Breast epithelium (tissue), 4 donors: ENCODE results near the gene FASLG. TPM values are rescaled to one million over a fixed set of nuclear protein-coding genes. Genes with fewer than 3 reads are reported as not detected.

Experiments
- DNase-seq, 2 donors: peaks; one replicate each; pipeline ENCODE4 v3.0.0-alpha.2; 2019; ENCODE audit warnings: low spot score in 2 of 2
- H3K27ac ChIP-seq, 2 donors: fragments of 200-600 bp; sonication (generic) in 1 of 2; one replicate each; pipeline ENCODE4 v1.5.1; 2016 to 2019; ENCODE audit warnings: mild to moderate bottlenecking in 1 of 2
- H3K27me3 ChIP-seq, 2 donors: fragments of 200-600 bp; sonication (generic) in 1 of 2; one replicate each; pipeline versions ENCODE4 v1.5.1 to v1.6.0; 2017 to 2019; ENCODE audit warnings: control low read depth in 1 of 2, mild to moderate bottlenecking in 1 of 2
- H3K36me3 ChIP-seq: fragments of 200-600 bp; one replicate; pipeline ENCODE4 v1.5.1; 2019
- H3K4me1 ChIP-seq, 2 donors: fragments of 200-600 bp; sonication (generic); one replicate each; pipeline ENCODE4 v1.5.1; 2016 to 2019; ENCODE audit warnings: control low read depth in 1 of 2
- H3K4me3 ChIP-seq, 3 donors: fragments of 200-600 bp; sonication (generic); 1 replicate in 2 of 3; 2 replicates in 1 of 3; pipeline ENCODE4 v1.5.1; 2016 to 2019; ENCODE audit warnings: mild to moderate bottlenecking in 3 of 3, moderate library complexity in 2 of 3
- H3K9me3 ChIP-seq, 2 donors: fragments of 200-600 bp; sonication (generic) in 1 of 2; one replicate each; pipeline ENCODE4 v1.5.1; 2016 to 2019; ENCODE audit warnings: control low read depth in 1 of 2
- CTCF ChIP-seq, 3 donors: fragments of 450-650 bp; IDR thresholded peaks; one replicate each; pipeline ENCODE4 v1.5.1; 2016 to 2017; ENCODE audit warnings: antibody characterized with exemption in 3 of 3, mild to moderate bottlenecking in 3 of 3, moderate library complexity in 3 of 3
- POLR2A ChIP-seq: fragments of 450-650 bp; IDR thresholded peaks from one replicate; pipeline ENCODE4 v1.6.1; 2016; ENCODE audit warnings: antibody characterized with exemption, mild to moderate bottlenecking, moderate library complexity
- POLR2AphosphoS5 ChIP-seq, 3 donors: sonication (generic); formaldehyde crosslinking; IDR thresholded peaks; one replicate each; pipeline ENCODE4 v1.6.1; 2017; ENCODE audit warnings: antibody characterized with exemption in 3 of 3
- intact Hi-C: fragments of 100-400 bp; cut with DNase I; formaldehyde crosslinking; loops from one replicate; pipeline ENCODE4 v1.15.1; 2023; ENCODE audit warnings: low total_unique reads
- total RNA-seq, 3 donors: library from RNA; depleted of rRNA; stranded (reverse); fragments of >200 nt; gene quantifications; one replicate each; pipeline ENCODE4 v1.1.0, GENCODE V29; 2016

The FASLG gene
- total RNA-seq, 3 donors from 2014 or later, result 0.44 TPM; not detected in 2

GRCh38 chr1:172670791-172671190, 11.9 kb downstream of the FASLG start:
- TF ChIP-seq CTCF (IDR thresholded peaks at IDR 0.05) (no peak), POLR2AphosphoS5 (IDR thresholded peaks at IDR 0.05) (no peak), POLR2A (no peak)
- Histone ChIP-seq H3K4me3 (no peak overlapping the region), H3K27ac (no peak overlapping the region), H3K36me3 (no peaks in the 10 kb centered on the region), H3K4me1 (no peaks in the 10 kb centered on the region), H3K9me3 (no peaks in the 10 kb centered on the region), H3K27me3 (no peaks in the 10 kb centered on the region)
- no peak for DNase-seq
- intact Hi-C loops, result no loop called here

GRCh38 chr1:172671591-172671990, 12.7 kb downstream of the FASLG start:
- intact Hi-C loops, result no loop called here
- DNase-seq, result no peak
- Histone ChIP-seq H3K4me3 (no peak overlapping the region), H3K36me3 (no peaks in the 10 kb centered on the region), H3K27ac (no peak overlapping the region), H3K27me3 (no peaks in the 10 kb centered on the region), H3K4me1 (no peaks in the 10 kb centered on the region), H3K9me3 (no peaks in the 10 kb centered on the region)
- no peak for TF ChIP-seq CTCF (IDR thresholded peaks at IDR 0.05)

- TF ChIP-seq POLR2A (no peak), CTCF (IDR thresholded peaks at IDR 0.05) (no peak)
- no peak overlapping the region for H3K27ac ChIP-seq
- no peak overlapping the region for H3K4me3 ChIP-seq
- no peaks in the 10 kb centered on the region for H3K9me3 ChIP-seq
- H3K4me1 ChIP-seq, result no peaks in the 10 kb centered on the region
- no peaks in the 10 kb centered on the region for H3K27me3 ChIP-seq
- no peaks in the 10 kb centered on the region for H3K36me3 ChIP-seq
- intact Hi-C loops, result no loop called here
- DNase-seq, result no peak
These were observed 13.8 kb downstream of the FASLG start for GRCh38 chr1:172672720-172673119.

GRCh38 chr1:172673761-172674160, 14.9 kb downstream of the FASLG start:
- Histone ChIP-seq H3K4me1 (no peaks in the 10 kb centered on the region), H3K27ac (no peak overlapping the region), H3K9me3 (no peaks in the 10 kb centered on the region), H3K36me3 (no peaks in the 10 kb centered on the region), H3K27me3 (no peaks in the 10 kb centered on the region), H3K4me3 (no peak overlapping the region)
- no peak for DNase-seq
- intact Hi-C loops, result no loop called here
- no peak for TF ChIP-seq POLR2AphosphoS5 (IDR thresholded peaks at IDR 0.05)
- no peak for TF ChIP-seq POLR2A
- TF ChIP-seq CTCF (IDR thresholded peaks at IDR 0.05), result no peak

- Histone ChIP-seq H3K4me1 (no peaks in the 10 kb centered on the region), H3K9me3 (peaks cover 4 to 7% of the 10 kb centered on the region in 2 donors), H3K4me3 (peak overlapping the region in 1 of 3 donors; percentile 9), H3K27ac (peak overlapping the region in 1 of 2 donors; percentile 12), H3K36me3 (no peaks in the 10 kb centered on the region), H3K27me3 (no peaks in the 10 kb centered on the region)
- TF ChIP-seq POLR2A, result no peak
- no peak for DNase-seq
- intact Hi-C loops, result no loop called here
These were observed 16.1 kb downstream of the FASLG start for GRCh38 chr1:172674831-172675613.
